HepG2 (cell line): ENCODE data around the gene MC1R. TPM values are rescaled to one million over a fixed set of nuclear protein-coding genes. Genes with fewer than 3 reads are reported as not detected.

Source experiments
- ATF7-NPFF ChIP-seq: sonication (generic); formaldehyde crosslinking; IDR thresholded peaks from 2 replicates; pipeline ENCODE4 v1.8.1; 2023; ENCODE audit warnings: mild to moderate bottlenecking, low read depth, missing genetic modification reagents, moderate library complexity
- JARID2 ChIP-seq: sonication (generic); formaldehyde crosslinking; IDR thresholded peaks from 2 replicates; pipeline ENCODE4 v1.8.1; 2023; ENCODE audit warnings: missing genetic modification reagents, inconsistent platforms; ENCODE audit not compliant: insufficient replicate concordance
- KAT7 ChIP-seq: IDR thresholded peaks from 2 replicates; pipeline ENCODE4 v1.6.1; 2018; ENCODE audit warnings: borderline replicate concordance, missing compliant biosample characterization
- KDM5B ChIP-seq: sonication (generic); formaldehyde crosslinking; IDR thresholded peaks from 2 replicates; pipeline ENCODE4 v1.4.0; 2020; ENCODE audit warnings: missing genetic modification reagents, mild to moderate bottlenecking, borderline replicate concordance
- NCOA2 ChIP-seq: sonication (generic); formaldehyde crosslinking; IDR thresholded peaks from 2 replicates; pipeline ENCODE4 v1.8.0; 2022; ENCODE audit warnings: inconsistent platforms
- NCOR1 ChIP-seq: fragments of 200-600 bp; sonication (generic); IDR thresholded peaks from 2 replicates; pipeline ENCODE4 v1.7.0; 2017; ENCODE audit warnings: antibody characterized with exemption, low read length, borderline replicate concordance
- ONECUT2 ChIP-seq: sonication (generic); formaldehyde crosslinking; IDR thresholded peaks from 2 replicates; pipeline ENCODE4 v1.4.0; 2020; ENCODE audit warnings: missing genetic modification reagents
- SRSF9 ChIP-seq: fragments of 200-400 bp; formaldehyde crosslinking; IDR thresholded peaks from 2 replicates; pipeline ENCODE4 v1.6.1; 2018; ENCODE audit warnings: borderline replicate concordance, mild to moderate bottlenecking, low read depth, low read length; ENCODE audit not compliant: insufficient read depth, poor library complexity, severe bottlenecking
- ZBTB42 ChIP-seq: sonication (generic); formaldehyde crosslinking; IDR thresholded peaks from 2 replicates; pipeline ENCODE4 v1.5.0; 2020; ENCODE audit warnings: mild to moderate bottlenecking, missing genetic modification reagents
- ZKSCAN5 ChIP-seq: sonication (generic); formaldehyde crosslinking; IDR thresholded peaks from 2 replicates; pipeline ENCODE4 v1.5.1; 2020; ENCODE audit warnings: mild to moderate bottlenecking, missing genetic modification reagents
- ZNF296 ChIP-seq: sonication (generic); formaldehyde crosslinking; conservative IDR thresholded peaks from 2 replicates; pipeline ENCODE4 v1.5.0; 2020; ENCODE audit warnings: mild to moderate bottlenecking, missing genetic modification reagents
- ZNF367 ChIP-seq: sonication (generic); formaldehyde crosslinking; IDR thresholded peaks from 2 replicates; pipeline ENCODE4 v1.4.0; 2020; ENCODE audit warnings: missing genetic modification reagents, borderline replicate concordance
- ZNF460 ChIP-seq: sonication (generic); formaldehyde crosslinking; IDR thresholded peaks from 2 replicates; pipeline ENCODE4 v1.5.1; 2020; ENCODE audit warnings: missing genetic modification reagents, mild to moderate bottlenecking, borderline replicate concordance
- ZNF530 ChIP-seq: sonication (generic); formaldehyde crosslinking; IDR thresholded peaks from 2 replicates; pipeline ENCODE4 v1.5.0; 2020; ENCODE audit warnings: low read depth, mild to moderate bottlenecking, missing genetic modification reagents
- ZNF543 ChIP-seq: sonication (generic); formaldehyde crosslinking; IDR thresholded peaks from 2 replicates; pipeline ENCODE4 v1.4.0; 2020; ENCODE audit warnings: mild to moderate bottlenecking, missing genetic modification reagents
- ZNF780A ChIP-seq: sonication (generic); formaldehyde crosslinking; IDR thresholded peaks from 2 replicates; pipeline ENCODE4 v1.8.0; 2022; ENCODE audit warnings: mild to moderate bottlenecking, missing genetic modification reagents, moderate library complexity
- polyA plus RNA-seq, 8 experiments: library from polyadenylated mRNA; depleted of rRNA in 3 of 8; stranded (reverse) in 7 of 8; unstranded in 1 of 8; fragments of >200 nt; fragmentation: Illumina TruSeq in 4 of 8; extraction: Trizol in 4 of 8; gene quantifications; 2 replicates each; pipeline versions ENCODE4 v1.2.1 to v1.2.3, GENCODE V29; 2011 to 2016; ENCODE audit warnings: low read depth in 4 of 8, missing spikeins in 1 of 8, mixed read lengths in 1 of 8; ENCODE audit not compliant: insufficient read depth in 1 of 8
- total RNA-seq, 5 experiments: library from RNA; depleted of rRNA; stranded (reverse); fragments of >200 nt; fragmentation: Illumina TruSeq; extraction: Trizol; gene quantifications; 2 replicates each; pipeline ENCODE4 v1.2.3, GENCODE V29; 2016; ENCODE audit warnings: low read depth in 1 of 5
- TF ChIP-seq, protein P1 (sequence below): IDR thresholded peaks from 2 replicates; pipeline ENCODE4 v1.6.1; 2016; ENCODE audit warnings: missing compliant biosample characterization, missing genetic modification reagents, borderline replicate concordance
- TF ChIP-seq, protein P2 (sequence below), 2 experiments: fragments of 450-650 bp in 1 of 2; sonication (generic) in 1 of 2; formaldehyde crosslinking; IDR thresholded peaks; 2 replicates each; pipeline versions ENCODE4 v1.5.0 to v1.8.0; 2020 to 2022; ENCODE audit warnings: mild to moderate bottlenecking in 1 of 2, missing genetic modification reagents in 1 of 2
- TF ChIP-seq, protein P3 (sequence below): IDR thresholded peaks from 2 replicates; pipeline ENCODE4 v1.6.1; 2016; ENCODE audit warnings: mild to moderate bottlenecking
- TF ChIP-seq, protein P4 (sequence below): sonication (generic); formaldehyde crosslinking; IDR thresholded peaks from 2 replicates; pipeline ENCODE4; 2020; ENCODE audit warnings: missing genetic modification reagents, mild to moderate bottlenecking, borderline replicate concordance
- TF ChIP-seq, protein P5 (sequence below): sonication (generic); formaldehyde crosslinking; IDR thresholded peaks from 2 replicates; pipeline ENCODE4 v1.8.1; 2022; ENCODE audit warnings: mild to moderate bottlenecking, missing genetic modification reagents

MC1R gene
- total and polyA plus RNA-seq, 2 of the 13 experiments (the other 11 are each of a cell fraction or from before 2014, with no cell fraction given) = 9.1 to 14.8 TPM

DNA sequence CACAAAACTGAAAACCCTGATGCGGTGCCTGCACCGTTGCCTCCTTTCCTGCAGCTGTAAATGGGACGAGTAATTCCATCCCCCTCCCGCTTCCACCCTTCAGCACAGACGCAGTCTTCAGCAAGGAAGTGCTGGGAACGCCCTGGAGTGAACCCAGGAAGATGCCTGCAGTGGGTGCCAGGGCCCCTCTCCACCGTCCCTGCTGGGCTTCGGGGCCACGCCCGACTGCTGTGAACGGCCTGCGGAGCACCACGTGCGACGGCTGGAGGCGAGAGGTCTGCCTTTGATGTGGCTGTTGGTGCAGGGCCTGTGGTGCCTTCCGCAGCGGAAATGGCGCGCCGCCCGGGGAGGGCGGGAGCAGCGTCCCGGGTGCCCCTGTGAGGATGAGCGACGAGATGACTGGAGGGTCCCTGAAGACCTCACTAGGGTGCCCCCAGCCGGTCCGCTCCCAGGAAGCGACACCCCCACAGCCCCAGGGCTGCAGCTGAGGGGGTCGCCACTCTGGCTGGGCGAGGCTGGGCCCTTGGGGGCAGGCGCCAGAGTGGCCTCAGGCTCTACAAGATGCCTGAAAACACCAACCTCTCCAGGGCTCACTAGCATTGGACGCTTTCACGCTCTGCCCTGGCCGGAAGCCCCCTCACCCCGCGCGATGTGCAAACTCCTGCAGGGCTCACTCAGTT lies 749 bp upstream of the MC1R start (continued):
- TF ChIP-seq, protein P1, sequence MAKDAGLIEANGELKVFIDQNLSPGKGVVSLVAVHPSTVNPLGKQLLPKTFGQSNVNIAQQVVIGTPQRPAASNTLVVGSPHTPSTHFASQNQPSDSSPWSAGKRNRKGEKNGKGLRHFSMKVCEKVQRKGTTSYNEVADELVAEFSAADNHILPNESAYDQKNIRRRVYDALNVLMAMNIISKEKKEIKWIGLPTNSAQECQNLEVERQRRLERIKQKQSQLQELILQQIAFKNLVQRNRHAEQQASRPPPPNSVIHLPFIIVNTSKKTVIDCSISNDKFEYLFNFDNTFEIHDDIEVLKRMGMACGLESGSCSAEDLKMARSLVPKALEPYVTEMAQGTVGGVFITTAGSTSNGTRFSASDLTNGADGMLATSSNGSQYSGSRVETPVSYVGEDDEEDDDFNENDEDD (CRISPR knock-in tag) = peak; percentile 99
- TF ChIP-seq ZBTB42 (CRISPR knock-in tag) = peak; percentile 98
- TF ChIP-seq, protein P2, sequence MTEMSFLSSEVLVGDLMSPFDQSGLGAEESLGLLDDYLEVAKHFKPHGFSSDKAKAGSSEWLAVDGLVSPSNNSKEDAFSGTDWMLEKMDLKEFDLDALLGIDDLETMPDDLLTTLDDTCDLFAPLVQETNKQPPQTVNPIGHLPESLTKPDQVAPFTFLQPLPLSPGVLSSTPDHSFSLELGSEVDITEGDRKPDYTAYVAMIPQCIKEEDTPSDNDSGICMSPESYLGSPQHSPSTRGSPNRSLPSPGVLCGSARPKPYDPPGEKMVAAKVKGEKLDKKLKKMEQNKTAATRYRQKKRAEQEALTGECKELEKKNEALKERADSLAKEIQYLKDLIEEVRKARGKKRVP (CRISPR knock-in tag; IDR thresholded peaks at IDR 0.05) = peak in 1 of 2 experiments; percentile 88; a peak in 2 of 4 replicates
- peak; percentile 96; the same call in 1 of the 2 replicates for TF ChIP-seq KDM5B (CRISPR knock-in tag)
- TF ChIP-seq JARID2 (CRISPR knock-in tag) = peak; percentile 79
- peak; percentile 99 for TF ChIP-seq ZNF780A (CRISPR knock-in tag)
- TF ChIP-seq NCOR1 = peak; percentile 11; the same call in 1 of the 2 replicates
- TF ChIP-seq NCOA2 (CRISPR knock-in tag) = peak; percentile 88
- peak; percentile 79 for TF ChIP-seq ONECUT2 (CRISPR knock-in tag)
- TF ChIP-seq ZNF543 (CRISPR knock-in tag) = peak; percentile 99
- peak; percentile 97; the same call in 1 of the 2 replicates for TF ChIP-seq ZNF367 (CRISPR knock-in tag)
- TF ChIP-seq, protein P3, sequence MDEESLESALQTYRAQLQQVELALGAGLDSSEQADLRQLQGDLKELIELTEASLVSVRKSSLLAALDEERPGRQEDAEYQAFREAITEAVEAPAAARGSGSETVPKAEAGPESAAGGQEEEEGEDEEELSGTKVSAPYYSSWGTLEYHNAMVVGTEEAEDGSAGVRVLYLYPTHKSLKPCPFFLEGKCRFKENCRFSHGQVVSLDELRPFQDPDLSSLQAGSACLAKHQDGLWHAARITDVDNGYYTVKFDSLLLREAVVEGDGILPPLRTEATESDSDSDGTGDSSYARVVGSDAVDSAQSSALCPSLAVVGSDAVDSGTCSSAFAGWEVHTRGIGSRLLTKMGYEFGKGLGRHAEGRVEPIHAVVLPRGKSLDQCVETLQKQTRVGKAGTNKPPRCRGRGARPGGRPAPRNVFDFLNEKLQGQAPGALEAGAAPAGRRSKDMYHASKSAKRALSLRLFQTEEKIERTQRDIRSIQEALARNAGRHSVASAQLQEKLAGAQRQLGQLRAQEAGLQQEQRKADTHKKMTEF (CRISPR knock-in tag) = peak; percentile 97
- no peak for TF ChIP-seq ZNF530
- peak; percentile 20; the same call in 1 of the 2 replicates for TF ChIP-seq ZNF460 (CRISPR knock-in tag)
- TF ChIP-seq, protein P4, sequence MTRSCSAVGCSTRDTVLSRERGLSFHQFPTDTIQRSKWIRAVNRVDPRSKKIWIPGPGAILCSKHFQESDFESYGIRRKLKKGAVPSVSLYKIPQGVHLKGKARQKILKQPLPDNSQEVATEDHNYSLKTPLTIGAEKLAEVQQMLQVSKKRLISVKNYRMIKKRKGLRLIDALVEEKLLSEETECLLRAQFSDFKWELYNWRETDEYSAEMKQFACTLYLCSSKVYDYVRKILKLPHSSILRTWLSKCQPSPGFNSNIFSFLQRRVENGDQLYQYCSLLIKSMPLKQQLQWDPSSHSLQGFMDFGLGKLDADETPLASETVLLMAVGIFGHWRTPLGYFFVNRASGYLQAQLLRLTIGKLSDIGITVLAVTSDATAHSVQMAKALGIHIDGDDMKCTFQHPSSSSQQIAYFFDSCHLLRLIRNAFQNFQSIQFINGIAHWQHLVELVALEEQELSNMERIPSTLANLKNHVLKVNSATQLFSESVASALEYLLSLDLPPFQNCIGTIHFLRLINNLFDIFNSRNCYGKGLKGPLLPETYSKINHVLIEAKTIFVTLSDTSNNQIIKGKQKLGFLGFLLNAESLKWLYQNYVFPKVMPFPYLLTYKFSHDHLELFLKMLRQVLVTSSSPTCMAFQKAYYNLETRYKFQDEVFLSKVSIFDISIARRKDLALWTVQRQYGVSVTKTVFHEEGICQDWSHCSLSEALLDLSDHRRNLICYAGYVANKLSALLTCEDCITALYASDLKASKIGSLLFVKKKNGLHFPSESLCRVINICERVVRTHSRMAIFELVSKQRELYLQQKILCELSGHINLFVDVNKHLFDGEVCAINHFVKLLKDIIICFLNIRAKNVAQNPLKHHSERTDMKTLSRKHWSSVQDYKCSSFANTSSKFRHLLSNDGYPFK (CRISPR knock-in tag) = peak; percentile 95
- peak; percentile 74; the same call in 1 of the 2 replicates for TF ChIP-seq KAT7
- peak; percentile 98 for TF ChIP-seq ATF7-NPFF (CRISPR knock-in tag)
- TF ChIP-seq ZKSCAN5 = peak; percentile 84
- TF ChIP-seq SRSF9 = no peak
- TF ChIP-seq, protein P5, sequence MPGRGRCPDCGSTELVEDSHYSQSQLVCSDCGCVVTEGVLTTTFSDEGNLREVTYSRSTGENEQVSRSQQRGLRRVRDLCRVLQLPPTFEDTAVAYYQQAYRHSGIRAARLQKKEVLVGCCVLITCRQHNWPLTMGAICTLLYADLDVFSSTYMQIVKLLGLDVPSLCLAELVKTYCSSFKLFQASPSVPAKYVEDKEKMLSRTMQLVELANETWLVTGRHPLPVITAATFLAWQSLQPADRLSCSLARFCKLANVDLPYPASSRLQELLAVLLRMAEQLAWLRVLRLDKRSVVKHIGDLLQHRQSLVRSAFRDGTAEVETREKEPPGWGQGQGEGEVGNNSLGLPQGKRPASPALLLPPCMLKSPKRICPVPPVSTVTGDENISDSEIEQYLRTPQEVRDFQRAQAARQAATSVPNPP (CRISPR knock-in tag) = peak; percentile 95
- TF ChIP-seq ZNF296 (CRISPR knock-in tag) = peak; percentile 70
